GM19467 (cell line): Measurements from ENCODE around the gene APLP2.

ENCODE experiments used
- ATAC-seq: cut with Tn5 transposase; IDR thresholded peaks from one replicate; pipeline ENCODE4 v1.9.1; 2021; ENCODE audit warnings: mild to moderate bottlenecking, moderate library complexity; ENCODE audit not compliant: unreplicated experiment

APLP2 gene

GRCh38 chr11:130144141-130144540 is 74.4 kb downstream of the APLP2 start:
- ATAC-seq = no peak

GRCh38 chr11:130144861-130145281 is 75.2 kb downstream of the APLP2 start:
- no peak for ATAC-seq

- ATAC-seq = no peak
Measured at GRCh38 chr11:130145311-130145812, 75.7 kb downstream of the APLP2 start.

- ATAC-seq = no peak
Measured at GRCh38 chr11:130145975-130146776, 76.5 kb downstream of the APLP2 start.

GRCh38 chr11:130146796-130147195 is 77.1 kb downstream of the APLP2 start:
- peak; percentile 47 for ATAC-seq

- ATAC-seq = no peak
Measured at GRCh38 chr11:130148796-130149326, 79.2 kb downstream of the APLP2 start.

- no peak for ATAC-seq
Measured at GRCh38 chr11:130150790-130151189, 81.1 kb downstream of the APLP2 start.

- ATAC-seq = no peak
Measured at GRCh38 chr11:130151196-130151595, 81.5 kb downstream of the APLP2 start.

- ATAC-seq = no peak
Measured at GRCh38 chr11:130156108-130157022, 86.7 kb downstream of the APLP2 start.

- ATAC-seq = no peak
Measured at GRCh38 chr11:130157101-130157500, 87.4 kb downstream of the APLP2 start.

GRCh38 chr11:130157840-130158239 is 88.1 kb downstream of the APLP2 start:
- ATAC-seq = no peak

GRCh38 chr11:130159139-130159538 is 89.4 kb downstream of the APLP2 start:
- ATAC-seq = no peak

GRCh38 chr11:130159657-130160497 is 90.2 kb downstream of the APLP2 start, which contains the start of gene ST14:
ST14 (plus strand) TSS chr11:130159782; CDS start chr11:130159980, 198 bp downstream.
- ATAC-seq = no peak

GRCh38 chr11:130160498-130161155 is 90.9 kb downstream of the APLP2 start:
- no peak for ATAC-seq

GRCh38 chr11:130161441-130162145 is 91.9 kb downstream of the APLP2 start:
- no peak for ATAC-seq

GRCh38 chr11:130162733-130163132 is 93.0 kb downstream of the APLP2 start:
- ATAC-seq = no peak

GRCh38 chr11:130163346-130164220 is 93.9 kb downstream of the APLP2 start:
- no peak for ATAC-seq

GRCh38 chr11:130164221-130164570 is 94.5 kb downstream of the APLP2 start:
- ATAC-seq = no peak
